ENCODE data around the gene UPK1B.
"Not testable (repeated sequence)": the region's sequence is repeated elsewhere in the genome, so short reads cannot be mapped to it uniquely, and the experiment has no call there.

UPK1B gene

GRCh38 chr3:119173325-119173724 is at the start of gene UPK1B:
UPK1B (plus strand) TSS chr3:119173598; CDS start chr3:119186742, 13,144 bp downstream.
- DNase-seq: no peak

DNA sequence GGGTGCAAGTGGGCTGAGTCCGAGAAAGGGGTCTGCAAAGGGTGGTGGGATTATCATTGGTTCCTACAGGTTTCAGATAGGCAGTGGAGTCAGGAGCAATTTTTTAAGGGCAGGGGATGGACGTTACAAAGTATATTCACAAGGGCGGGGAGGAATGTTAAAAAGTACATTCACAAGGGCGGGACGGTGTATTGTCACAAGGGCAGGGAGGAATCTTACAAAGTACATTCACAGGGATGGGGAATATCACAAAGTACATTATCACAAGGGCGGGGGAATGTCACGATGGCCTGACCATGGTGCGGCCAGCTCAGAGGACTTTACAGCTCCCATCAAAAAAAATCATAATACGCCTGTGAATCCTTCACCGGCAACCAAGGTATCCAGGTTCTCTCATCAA is 48.1 kb upstream of the UPK1B start:
- no peak for DNase-seq

DNA sequence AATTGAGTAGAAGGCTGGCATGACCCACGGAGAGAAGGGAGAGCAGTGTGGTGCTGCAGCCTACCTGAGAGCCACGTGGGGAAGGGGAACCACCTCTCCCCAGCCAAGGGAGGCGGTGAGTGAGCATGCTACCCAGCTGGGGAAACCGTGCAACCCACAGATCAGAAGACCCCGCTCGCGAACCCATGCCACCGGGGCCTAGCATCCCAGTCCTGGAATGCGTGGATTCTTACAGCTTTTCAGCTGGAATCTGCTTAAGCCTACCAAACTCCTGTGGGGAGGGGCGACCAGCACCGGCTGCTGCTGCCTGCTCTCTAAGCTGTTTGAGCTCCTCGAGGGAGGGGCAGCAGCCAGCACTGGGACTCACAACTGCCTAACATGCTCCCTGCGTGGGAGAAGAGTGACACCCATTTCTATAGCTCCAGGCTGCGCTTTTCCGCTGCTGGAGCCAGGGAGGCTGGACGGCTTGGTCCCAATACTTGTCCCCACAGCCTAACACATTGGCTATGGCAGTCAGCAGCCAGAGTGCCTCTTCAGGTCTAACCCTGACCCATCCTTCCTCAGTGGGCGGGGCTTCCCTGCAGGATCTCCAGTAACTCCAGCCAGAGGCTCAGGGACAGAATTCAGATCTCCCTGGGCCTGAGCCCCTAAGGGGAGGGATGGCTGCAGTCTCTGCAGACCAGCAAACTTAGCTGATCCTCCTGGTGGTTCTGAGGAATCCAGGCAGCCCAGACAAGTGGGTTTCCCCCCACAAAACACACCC is 47.5 kb upstream of the UPK1B start:
- no peak for DNase-seq

DNA sequence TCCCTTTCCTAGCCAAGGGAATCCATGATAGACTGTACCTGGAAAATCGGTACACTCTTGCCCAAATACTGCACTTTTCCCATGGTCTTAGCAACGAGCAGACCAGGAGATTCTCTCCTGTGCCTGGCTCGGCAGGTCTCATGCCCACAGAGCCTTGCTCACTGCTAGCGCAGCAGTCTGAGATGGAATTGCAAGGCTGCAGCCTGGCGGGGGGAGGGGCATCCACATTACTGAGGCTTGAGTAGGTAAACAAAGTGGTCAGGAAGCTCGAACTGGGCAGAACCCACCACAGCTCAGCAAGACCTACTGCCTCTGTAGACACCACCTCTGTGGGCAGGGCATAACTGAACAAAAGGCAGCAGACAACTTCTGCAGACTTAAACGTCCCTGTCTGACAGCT is 43.1 kb upstream of the UPK1B start:
- not testable (repeated sequence) for DNase-seq

DNA sequence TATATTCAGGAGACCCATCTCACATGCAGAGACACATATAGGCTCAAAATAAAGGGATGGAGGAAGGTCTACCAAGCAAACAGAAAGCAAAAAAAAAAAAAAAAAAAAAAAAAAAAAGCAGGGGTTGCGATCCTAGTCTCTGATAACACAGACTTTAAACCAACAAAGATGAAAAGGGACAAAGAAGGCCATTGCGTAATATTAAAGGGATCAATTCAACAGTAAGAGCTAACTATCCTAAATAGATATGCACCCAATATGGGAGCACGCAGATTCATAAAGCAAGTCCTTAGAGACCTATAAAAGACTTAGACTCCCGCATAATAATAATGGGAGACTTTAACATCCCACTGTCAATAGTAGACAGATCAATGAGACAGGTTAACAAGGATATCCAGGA is 41.1 kb upstream of the UPK1B start:
- not testable (repeated sequence) for DNase-seq

DNA sequence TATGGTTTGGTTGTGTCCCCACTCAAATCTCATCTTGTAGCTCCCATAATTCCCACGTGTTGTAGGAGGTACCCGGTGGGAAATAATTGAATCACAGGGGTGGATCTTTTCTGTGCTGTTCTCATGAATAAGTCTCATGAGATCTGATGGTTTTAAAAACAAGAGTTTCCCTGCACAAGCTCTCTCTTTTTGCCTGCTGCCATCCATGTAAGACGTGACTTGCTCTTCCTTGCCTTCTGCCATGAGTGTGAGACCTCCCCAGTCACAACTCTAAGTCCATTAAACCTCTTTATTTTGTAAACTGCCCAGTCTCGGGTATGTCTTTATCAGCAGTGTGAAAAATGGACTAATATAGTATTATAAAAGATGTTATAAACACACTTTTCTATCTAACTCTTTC is 34.0 kb upstream of the UPK1B start:
- not testable (repeated sequence) for DNase-seq

- peak; percentile 26 for DNase-seq
These were observed 32.9 kb upstream of the UPK1B start for GRCh38 chr3:119140466-119140865.

- no peak for DNase-seq
These were observed 28.3 kb upstream of the UPK1B start for GRCh38 chr3:119145128-119145499.

GRCh38 chr3:119145500-119146167 is 27.8 kb upstream of the UPK1B start, which contains the start of gene TEX55:
TEX55 (plus strand) TSS chr3:119146165; CDS start chr3:119146190, 25 bp downstream.
- peak; percentile 58 for DNase-seq

DNA sequence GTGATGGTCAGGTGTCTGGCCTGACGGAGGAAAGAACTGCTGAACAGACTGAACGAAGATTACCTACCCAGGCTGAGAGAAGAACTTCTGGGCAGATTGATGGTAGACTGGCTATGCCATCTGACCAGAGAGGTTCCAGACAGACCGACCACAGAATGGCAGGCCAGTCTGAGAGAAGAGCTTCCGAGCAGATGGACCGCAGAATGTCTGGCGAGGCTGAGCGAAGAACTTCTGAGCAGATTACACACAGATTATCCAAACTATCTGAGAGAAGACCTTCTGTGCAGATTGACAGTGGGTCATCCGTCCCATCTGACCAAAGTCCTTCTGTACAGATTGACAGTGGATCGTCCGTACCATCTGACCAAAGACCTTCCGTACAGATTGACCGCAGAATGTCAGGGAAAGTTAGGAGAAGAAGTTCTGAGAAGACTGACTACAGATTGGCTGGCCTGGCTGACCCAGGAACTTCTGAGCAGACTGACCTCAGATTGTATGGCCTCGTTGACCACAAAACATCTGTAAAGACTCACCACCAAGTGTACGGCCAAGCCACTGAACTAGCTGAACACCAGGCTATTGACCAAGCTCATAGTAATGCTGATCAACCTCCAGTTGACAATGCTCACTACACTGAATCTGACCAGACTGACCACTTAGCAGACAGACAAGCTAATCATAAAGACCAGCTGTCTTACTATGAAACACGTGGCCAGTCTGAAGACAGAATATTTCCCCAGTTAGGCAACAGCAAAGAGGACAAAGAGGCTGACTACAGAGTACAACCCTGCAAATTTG is 26.6 kb upstream of the UPK1B start:
- DNase-seq: no peak

GRCh38 chr3:119147494-119147893 is 25.9 kb upstream of the UPK1B start:
- no peak for DNase-seq

DNA sequence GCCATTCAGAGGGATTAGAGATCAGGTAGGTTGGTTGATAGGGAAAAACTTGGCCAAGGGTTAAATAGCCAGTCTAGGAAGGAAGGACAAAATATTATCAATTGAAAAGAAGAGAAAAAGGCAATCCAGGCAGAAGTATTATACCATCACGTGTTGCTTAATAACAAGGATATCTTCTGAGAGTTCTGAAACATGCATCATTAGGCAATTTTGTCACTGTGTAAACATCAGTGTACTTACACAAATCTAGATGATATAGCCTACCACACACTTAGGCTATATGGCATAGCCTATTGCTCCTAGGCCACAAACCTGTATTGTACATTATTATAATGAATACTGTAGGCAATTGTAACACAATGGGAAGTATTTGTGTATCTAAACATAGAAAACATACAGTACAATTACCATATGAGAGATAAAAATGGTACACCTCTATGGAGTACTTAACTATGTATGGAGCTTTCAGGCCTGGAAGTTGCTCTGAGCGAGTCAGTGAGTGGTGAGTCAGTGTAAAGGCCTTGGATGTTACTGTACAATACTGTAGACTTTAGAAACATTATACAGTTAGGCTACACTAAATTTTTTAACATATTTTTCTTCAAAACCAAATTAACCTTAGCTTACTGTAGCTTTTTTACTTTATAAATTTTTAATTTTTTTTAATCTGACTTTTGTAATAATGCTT is 24.8 kb upstream of the UPK1B start:
- peak; percentile 76 for DNase-seq

DNA sequence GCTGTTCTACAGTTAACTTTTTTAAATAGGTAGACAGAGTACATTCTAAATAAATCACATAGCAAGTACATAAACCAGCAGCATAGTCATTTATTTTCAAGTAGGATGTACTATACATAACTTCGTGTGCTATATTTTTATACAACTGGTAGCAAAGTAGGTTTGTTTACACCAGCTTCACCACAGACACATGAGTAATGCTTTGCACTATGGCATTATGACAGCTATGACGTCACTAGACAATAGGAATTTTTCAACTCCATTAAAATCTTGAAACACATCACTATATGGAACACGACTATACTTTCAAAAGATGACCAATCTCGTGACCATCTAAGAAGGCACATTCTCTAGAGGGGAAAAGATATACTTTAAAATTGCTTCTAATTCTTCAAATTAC is 23.9 kb upstream of the UPK1B start:
- DNase-seq: peak; percentile 75

DNA sequence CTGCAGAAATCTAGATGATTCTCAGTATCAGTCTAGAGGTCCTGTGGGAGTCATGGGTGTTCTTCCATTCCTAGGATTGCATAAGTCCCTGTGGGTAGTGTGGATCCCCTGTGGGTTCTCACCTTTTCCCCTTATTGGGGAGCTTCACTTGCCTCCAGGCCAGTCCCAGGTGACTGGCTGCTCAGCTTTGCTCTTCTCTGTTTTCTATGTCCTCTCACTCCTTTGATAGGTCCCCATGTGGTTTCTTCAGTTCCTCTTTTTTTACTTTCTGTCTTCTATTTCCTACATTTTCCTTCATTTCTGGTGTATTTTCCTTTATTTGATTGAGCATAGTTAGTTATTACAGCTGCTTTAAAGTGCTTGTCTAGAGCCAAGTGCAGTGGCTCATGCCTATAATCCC is 16.5 kb upstream of the UPK1B start:
- no peak for DNase-seq

DNA sequence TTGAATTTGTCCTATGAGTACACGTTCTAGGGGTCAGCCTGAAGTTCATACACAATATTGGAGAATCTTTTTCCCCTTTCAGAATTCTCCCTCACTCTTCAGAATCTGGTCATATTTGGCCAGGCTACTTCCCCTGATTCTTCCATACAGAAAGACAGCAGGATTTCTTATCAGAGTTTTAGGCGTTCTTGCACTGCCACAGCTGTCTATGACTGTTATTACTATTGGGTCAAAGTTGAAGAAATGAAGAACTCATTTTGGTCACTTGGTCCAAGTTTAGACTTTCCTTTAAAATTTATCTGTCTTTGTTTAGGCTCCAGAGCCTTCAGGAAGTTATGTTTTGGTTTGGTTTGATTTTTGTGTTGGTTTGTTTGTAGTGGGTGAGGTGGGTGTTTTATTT is 15.4 kb upstream of the UPK1B start:
- no peak for DNase-seq

DNA sequence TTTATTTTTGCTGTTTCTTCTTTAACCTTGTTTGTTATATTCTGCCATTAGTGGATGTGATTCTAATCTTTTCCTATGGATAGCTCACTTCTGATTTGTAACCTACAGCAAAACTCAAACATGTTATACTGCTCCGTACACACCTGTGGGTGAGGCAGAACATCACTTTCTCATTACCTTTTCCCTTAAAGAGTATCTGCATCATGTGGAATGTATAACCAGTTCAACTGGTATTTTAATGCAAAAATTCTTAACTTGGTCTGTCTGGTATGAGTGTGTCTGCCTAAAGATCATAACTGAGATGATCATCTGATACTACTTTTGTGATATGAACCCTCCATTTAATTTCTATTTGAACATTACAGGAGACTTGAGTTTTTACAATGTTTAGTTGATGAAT is 13.0 kb upstream of the UPK1B start:
- DNase-seq: no peak

GRCh38 chr3:119160815-119161214 is 12.6 kb upstream of the UPK1B start:
- no peak for DNase-seq

- no peak for DNase-seq
These were observed 12.2 kb upstream of the UPK1B start for GRCh38 chr3:119161240-119161639.

DNA sequence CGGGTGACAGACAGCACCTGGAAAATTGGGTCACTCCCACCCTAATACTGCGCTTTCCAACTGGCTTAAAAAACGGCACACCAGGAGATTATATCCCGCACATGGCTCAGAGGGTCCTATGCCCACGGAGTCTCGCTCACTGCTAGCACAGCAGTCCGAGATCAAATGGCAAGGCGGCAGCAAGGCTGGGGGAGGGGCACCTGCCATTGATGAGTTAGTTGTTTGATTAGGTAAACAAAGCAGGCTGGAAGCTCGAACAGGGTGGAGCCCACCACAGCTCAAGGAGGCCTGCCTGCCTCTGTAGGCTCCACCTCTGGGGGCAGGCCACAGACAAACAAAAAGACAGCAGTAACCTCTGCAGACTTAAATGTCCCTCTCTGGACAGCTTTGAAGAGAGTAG is 8.7 kb upstream of the UPK1B start:
- not testable (repeated sequence) for DNase-seq

GRCh38 chr3:119170821-119171220 is 2.6 kb upstream of the UPK1B start:
- peak; percentile 36 for DNase-seq

- DNase-seq: peak; percentile 26
These were observed 2.7 kb downstream of the UPK1B start for GRCh38 chr3:119175872-119176756.

GRCh38 chr3:119176778-119177177 is 3.4 kb downstream of the UPK1B start:
- DNase-seq: no peak

Measured in fibroblast of skin of right biceps (primary cell).